H9 (cell line): ENCODE results near the gene CD48. TPM values are rescaled to one million over a fixed set of nuclear protein-coding genes. Genes with fewer than 3 reads are reported as not detected.

Source experiments
- DNase-seq: peaks from one replicate; pipeline ENCODE4 v3.0.0-alpha.2; 2017
- H2AFZ ChIP-seq: one replicate; pipeline ENCODE4 v1.6.1; 2013; ENCODE audit warnings: mild to moderate bottlenecking, low read length, control low read depth, moderate library complexity
- H2AK5ac ChIP-seq: 2 replicates; pipeline ENCODE4 v1.6.1; 2013; ENCODE audit warnings: low read length, control low read depth, mixed read lengths; ENCODE audit not compliant: insufficient read length
- H2BK120ac ChIP-seq: one replicate; pipeline ENCODE4 v1.6.1; 2013; ENCODE audit warnings: low read depth, mild to moderate bottlenecking, low read length, control low read depth, inconsistent platforms; ENCODE audit not compliant: poor library complexity, severe bottlenecking
- H2BK12ac ChIP-seq: 2 replicates; pipeline ENCODE4 v1.6.1; 2013; ENCODE audit warnings: low read length, control low read depth, mixed read lengths, low read depth; ENCODE audit not compliant: insufficient read length
- H2BK15ac ChIP-seq: 2 replicates; pipeline ENCODE4 v1.6.1; 2013; ENCODE audit warnings: low read depth, low read length, control low read depth
- H2BK20ac ChIP-seq: one replicate; pipeline ENCODE4 v1.6.1; 2013; ENCODE audit warnings: low read depth, mild to moderate bottlenecking, low read length, control low read depth, inconsistent platforms; ENCODE audit not compliant: poor library complexity, severe bottlenecking
- H2BK5ac ChIP-seq: 2 replicates; pipeline ENCODE4 v1.6.1; 2013; ENCODE audit warnings: low read length, control low read depth, mixed read lengths; ENCODE audit not compliant: insufficient read length
- H3K14ac ChIP-seq: 2 replicates; pipeline ENCODE4 v1.6.1; 2013; ENCODE audit warnings: low read length, control low read depth; ENCODE audit not compliant: insufficient read depth
- H3K18ac ChIP-seq: 2 replicates; pipeline ENCODE4 v1.6.1; 2013; ENCODE audit warnings: low read depth, mild to moderate bottlenecking, mixed read lengths, low read length, control low read depth; ENCODE audit not compliant: insufficient read length
- H3K23ac ChIP-seq: 2 replicates; pipeline ENCODE4 v1.6.1; 2013; ENCODE audit warnings: low read length, control low read depth, mixed read lengths, low read depth; ENCODE audit not compliant: insufficient read length
- H3K23me2 ChIP-seq: 2 replicates; pipeline ENCODE4 v1.6.1; 2013; ENCODE audit warnings: low read depth, mild to moderate bottlenecking, mixed read lengths, low read length, control low read depth; ENCODE audit not compliant: insufficient read length, poor library complexity, severe bottlenecking
- H3K27ac ChIP-seq: 2 replicates; pipeline ENCODE4 v1.5.1; 2013; ENCODE audit warnings: low read length, control low read depth, mixed read lengths, low read depth; ENCODE audit not compliant: insufficient read length
- H3K27me3 ChIP-seq: 2 replicates; pipeline ENCODE4 v1.6.1; 2013; ENCODE audit warnings: low read length, control low read depth, inconsistent platforms; ENCODE audit not compliant: insufficient read depth
- H3K4ac ChIP-seq: 2 replicates; pipeline ENCODE4 v1.6.1; 2013; ENCODE audit warnings: low read depth, mild to moderate bottlenecking, control low read depth, inconsistent platforms, low read length, moderate library complexity
- H3K4me1 ChIP-seq: 2 replicates; pipeline ENCODE4 v1.6.1; 2013; ENCODE audit warnings: low read length, control low read depth, inconsistent platforms; ENCODE audit not compliant: insufficient read depth
- H3K4me2 ChIP-seq: 2 replicates; pipeline ENCODE4 v1.6.1; 2013; ENCODE audit warnings: low read length, control low read depth, mixed read lengths; ENCODE audit not compliant: insufficient read length, insufficient read depth
- H3K56ac ChIP-seq: 2 replicates; pipeline ENCODE4 v1.6.1; 2013; ENCODE audit warnings: low read depth, mild to moderate bottlenecking, mixed read lengths, low read length, control low read depth; ENCODE audit not compliant: insufficient read length
- H3K79me1 ChIP-seq: 2 replicates; pipeline ENCODE4 v1.6.1; 2013; ENCODE audit warnings: low read depth, mild to moderate bottlenecking, moderate library complexity, low read length, control low read depth, inconsistent platforms; ENCODE audit not compliant: insufficient read depth, poor library complexity, severe bottlenecking
- H3K79me2 ChIP-seq: 2 replicates; pipeline ENCODE4 v1.6.1; 2013; ENCODE audit warnings: low read length, control low read depth, inconsistent platforms; ENCODE audit not compliant: insufficient read depth
- H3K9ac ChIP-seq: 2 replicates; pipeline ENCODE4 v1.6.1; 2013; ENCODE audit warnings: low read length, control low read depth, mixed read lengths; ENCODE audit not compliant: insufficient read length; ENCODE audit errors: extremely low read depth
- H3K9me3 ChIP-seq: one replicate; pipeline ENCODE4 v1.6.1; 2013; ENCODE audit warnings: low read depth, low read length, inconsistent platforms; ENCODE audit not compliant: control insufficient read depth
- H3T11ph ChIP-seq: one replicate; pipeline ENCODE4 v1.6.1; 2013; ENCODE audit warnings: mild to moderate bottlenecking, low read length, control low read depth, inconsistent platforms
- H4K20me1 ChIP-seq: one replicate; pipeline ENCODE4 v1.6.1; 2013; ENCODE audit not compliant: control insufficient read depth, insufficient read length, insufficient read depth
- H4K5ac ChIP-seq: 2 replicates; pipeline ENCODE4 v1.6.1; 2013; ENCODE audit warnings: low read depth, mild to moderate bottlenecking, mixed read lengths, low read length, control low read depth; ENCODE audit not compliant: insufficient read length
- H4K8ac ChIP-seq: replicated peaks from 2 replicates; pipeline ENCODE4 v1.6.1; 2013; ENCODE audit warnings: low read length, control low read depth, mixed read lengths, low read depth; ENCODE audit not compliant: insufficient read length
- H4K91ac ChIP-seq: 2 replicates; pipeline ENCODE4 v1.6.1; 2013; ENCODE audit warnings: low read depth, mild to moderate bottlenecking, moderate library complexity, mixed read lengths, low read length, control low read depth; ENCODE audit not compliant: insufficient read length
- H3K27ac Mint-ChIP-seq, 3 experiments: 2 replicates in 2 of 3; 3 replicates in 1 of 3; pipeline ENCODE4 v1.8.0; 2020 to 2021; ENCODE audit warnings: mixed read lengths in 3 of 3, mild to moderate bottlenecking in 1 of 3, moderate library complexity in 1 of 3
- H3K27me3 Mint-ChIP-seq: 2 replicates; pipeline ENCODE4 v1.8.0; 2021; ENCODE audit warnings: low read depth, mild to moderate bottlenecking, moderate library complexity, mixed read lengths
- H3K36me3 Mint-ChIP-seq, 3 experiments: 2 replicates in 2 of 3; 3 replicates in 1 of 3; pipeline ENCODE4 v1.8.0; 2020 to 2021; ENCODE audit warnings: low read depth in 3 of 3, mixed read lengths in 3 of 3; ENCODE audit not compliant: insufficient read depth in 1 of 3
- H3K4me1 Mint-ChIP-seq, 2 experiments: 2 replicates each; pipeline ENCODE4 v1.8.0; 2020; ENCODE audit warnings: mixed read lengths in 2 of 2
- H3K4me3 Mint-ChIP-seq, 2 experiments: 2 replicates in 1 of 2; 3 replicates in 1 of 2; pipeline ENCODE4 v1.8.0; 2020 to 2021; ENCODE audit warnings: mild to moderate bottlenecking in 2 of 2, mixed read lengths in 2 of 2, moderate library complexity in 1 of 2
- H3K9me3 Mint-ChIP-seq, 2 experiments: 2 replicates in 1 of 2; 3 replicates in 1 of 2; pipeline ENCODE4 v1.8.0; 2020; ENCODE audit warnings: mild to moderate bottlenecking in 2 of 2, mixed read lengths in 2 of 2, moderate library complexity in 1 of 2
- WGBS: extraction: QIAGEN DNeasy Blood & Tissue Kit; methylation state at CpG from one replicate; pipeline ENCODE4 v1.1.7; 2013; ENCODE audit warnings: missing lambda C conversion rate, low lambda C conversion rate, mixed read lengths; ENCODE audit not compliant: insufficient read length; ENCODE audit errors: extremely low coverage; 5-methylcytosine and 5-hydroxymethylcytosine counted together
- total RNA-seq: library from RNA; stranded (reverse); gene quantifications from 2 replicates; pipeline ENCODE4 v1.2.1, GENCODE V29; 2021
- TF ChIP-seq, protein P1 (sequence below): fragments of 200-600 bp; sonication (generic); conservative IDR thresholded peaks from 3 replicates; pipeline ENCODE4 v1.8.0; 2021; ENCODE audit warnings: antibody characterized with exemption, mild to moderate bottlenecking

The CD48 gene
- total RNA-seq, 1 experiment from 2014 or later: not detected

DNA sequence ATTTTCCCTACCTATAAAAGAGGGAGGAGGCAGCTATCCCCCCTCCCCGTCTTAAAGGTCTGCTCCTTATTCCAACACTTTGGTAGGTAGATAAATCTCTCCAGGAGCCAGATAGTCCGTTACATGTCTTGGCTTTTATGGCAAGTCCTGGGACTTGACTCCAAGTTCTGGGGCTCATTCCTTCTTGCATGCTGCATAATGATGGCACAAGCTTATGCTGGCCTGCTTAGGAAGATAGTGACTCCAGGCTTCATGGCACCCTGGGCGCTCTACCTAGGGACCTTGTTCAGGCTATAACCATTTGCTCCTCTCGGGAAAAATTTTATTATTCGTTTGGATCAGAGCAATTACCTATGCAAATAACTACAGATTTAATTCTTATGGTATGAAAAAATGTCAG lies 68.5 kb downstream of the CD48 start:
- no peak overlapping the region for H3K27ac ChIP-seq
- no peak overlapping the region for H2BK120ac ChIP-seq
- H3K23me2 ChIP-seq: no peaks in the 10 kb centered on the region
- Mint-ChIP-seq H3K9me3 (no peaks in the 10 kb centered on the region; a peak in 1 of 5 replicates), H3K4me3 (no peak overlapping the region), H3K27ac (no peak overlapping the region), H3K36me3 (no peaks in the 10 kb centered on the region), H3K27me3 (peaks cover 6% of the 10 kb centered on the region; the same call in 1 of the 2 replicates), H3K4me1 (peaks cover 4% of the 10 kb centered on the region in 2 experiments)
- no peak overlapping the region for H2BK15ac ChIP-seq
- no peaks in the 10 kb centered on the region for H3K27me3 ChIP-seq
- no peaks in the 10 kb centered on the region for H3K9me3 ChIP-seq
- H3K14ac ChIP-seq: no peak overlapping the region
- H3K4me1 ChIP-seq: no peaks in the 10 kb centered on the region; the same call in 1 of the 2 replicates
- H3K4ac ChIP-seq: no peak overlapping the region
- H3T11ph ChIP-seq: no peak overlapping the region
- H4K91ac ChIP-seq: no peak overlapping the region
- no peak overlapping the region for H2BK20ac ChIP-seq
- TF ChIP-seq, protein P1, sequence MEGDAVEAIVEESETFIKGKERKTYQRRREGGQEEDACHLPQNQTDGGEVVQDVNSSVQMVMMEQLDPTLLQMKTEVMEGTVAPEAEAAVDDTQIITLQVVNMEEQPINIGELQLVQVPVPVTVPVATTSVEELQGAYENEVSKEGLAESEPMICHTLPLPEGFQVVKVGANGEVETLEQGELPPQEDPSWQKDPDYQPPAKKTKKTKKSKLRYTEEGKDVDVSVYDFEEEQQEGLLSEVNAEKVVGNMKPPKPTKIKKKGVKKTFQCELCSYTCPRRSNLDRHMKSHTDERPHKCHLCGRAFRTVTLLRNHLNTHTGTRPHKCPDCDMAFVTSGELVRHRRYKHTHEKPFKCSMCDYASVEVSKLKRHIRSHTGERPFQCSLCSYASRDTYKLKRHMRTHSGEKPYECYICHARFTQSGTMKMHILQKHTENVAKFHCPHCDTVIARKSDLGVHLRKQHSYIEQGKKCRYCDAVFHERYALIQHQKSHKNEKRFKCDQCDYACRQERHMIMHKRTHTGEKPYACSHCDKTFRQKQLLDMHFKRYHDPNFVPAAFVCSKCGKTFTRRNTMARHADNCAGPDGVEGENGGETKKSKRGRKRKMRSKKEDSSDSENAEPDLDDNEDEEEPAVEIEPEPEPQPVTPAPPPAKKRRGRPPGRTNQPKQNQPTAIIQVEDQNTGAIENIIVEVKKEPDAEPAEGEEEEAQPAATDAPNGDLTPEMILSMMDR: no peak
- H2AK5ac ChIP-seq: no peak overlapping the region
- H3K79me2 ChIP-seq: no peaks in the 10 kb centered on the region
- H2BK5ac ChIP-seq: no peak overlapping the region
- H4K5ac ChIP-seq: no peak overlapping the region
- no peak overlapping the region for H3K23ac ChIP-seq
- H3K56ac ChIP-seq: no peak overlapping the region
- no peak overlapping the region for H2BK12ac ChIP-seq
- WGBS: no CpG with 5 or more reads among the region's 5 CpGs
- DNase-seq: no peak
- H4K8ac ChIP-seq: no peak overlapping the region
- H4K20me1 ChIP-seq: no peaks in the 10 kb centered on the region
- no peaks in the 10 kb centered on the region for H3K79me1 ChIP-seq
- H2AFZ ChIP-seq: no peak overlapping the region
- H3K18ac ChIP-seq: no peak overlapping the region
- no peak overlapping the region for H3K9ac ChIP-seq
- H3K4me2 ChIP-seq: no peak overlapping the region
